NCI-H1092 (cell line): ENCODE results near the gene ZNF778.

Experiments
- DNase-seq: peaks from one replicate; lab custom pipeline; 2025; lab: John Stamatoyannopoulos, UW

Gene ZNF778

GRCh38 chr16:89277049-89277448, 59.5 kb downstream of the ZNF778 start:
- no peak for DNase-seq

GRCh38 chr16:89277641-89278341, 60.3 kb downstream of the ZNF778 start:
- DNase-seq: no peak

DNA sequence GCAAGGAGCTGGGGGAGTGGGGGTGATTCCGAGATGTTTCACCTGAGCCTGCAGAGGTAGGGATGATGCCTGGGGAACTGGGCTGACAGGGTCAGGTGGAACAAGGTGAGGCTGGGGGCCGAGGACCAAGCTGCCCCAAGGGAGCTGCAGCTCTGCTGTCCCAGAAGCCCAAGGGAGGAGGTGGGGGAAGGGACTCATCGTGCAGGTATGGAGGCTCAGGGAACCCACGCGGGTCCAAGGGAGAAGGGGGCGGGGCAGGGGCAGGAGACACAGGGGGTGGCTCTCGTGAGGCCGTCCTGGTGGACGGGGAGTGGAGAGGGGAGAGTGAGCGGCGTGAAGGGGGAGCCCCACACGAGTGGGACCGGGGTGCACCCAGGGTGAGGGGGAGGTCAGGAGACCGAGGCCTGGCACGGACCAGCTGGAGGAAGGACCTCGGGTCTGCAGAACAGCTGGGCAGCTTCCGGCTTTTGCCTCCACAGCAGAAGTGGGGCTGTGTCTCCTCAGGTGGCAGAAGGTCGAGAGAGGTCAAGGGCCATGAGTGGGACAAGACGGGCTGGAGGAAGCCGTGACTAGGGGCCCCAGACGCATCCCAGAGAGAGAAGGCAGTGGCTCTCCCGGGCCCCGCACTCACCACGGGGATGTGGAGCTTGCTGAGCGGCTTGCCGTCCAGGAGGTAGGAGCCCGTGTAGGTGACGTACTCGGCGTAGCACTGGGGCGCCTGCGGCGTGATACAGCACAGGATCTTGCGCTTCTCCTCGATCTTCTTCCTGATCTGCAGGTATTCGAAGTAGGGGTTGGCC, 61.1 kb downstream of the ZNF778 start:
- DNase-seq: no peak

- no peak for DNase-seq
These were observed 62.4 kb downstream of the ZNF778 start for GRCh38 chr16:89279666-89280481.

DNA sequence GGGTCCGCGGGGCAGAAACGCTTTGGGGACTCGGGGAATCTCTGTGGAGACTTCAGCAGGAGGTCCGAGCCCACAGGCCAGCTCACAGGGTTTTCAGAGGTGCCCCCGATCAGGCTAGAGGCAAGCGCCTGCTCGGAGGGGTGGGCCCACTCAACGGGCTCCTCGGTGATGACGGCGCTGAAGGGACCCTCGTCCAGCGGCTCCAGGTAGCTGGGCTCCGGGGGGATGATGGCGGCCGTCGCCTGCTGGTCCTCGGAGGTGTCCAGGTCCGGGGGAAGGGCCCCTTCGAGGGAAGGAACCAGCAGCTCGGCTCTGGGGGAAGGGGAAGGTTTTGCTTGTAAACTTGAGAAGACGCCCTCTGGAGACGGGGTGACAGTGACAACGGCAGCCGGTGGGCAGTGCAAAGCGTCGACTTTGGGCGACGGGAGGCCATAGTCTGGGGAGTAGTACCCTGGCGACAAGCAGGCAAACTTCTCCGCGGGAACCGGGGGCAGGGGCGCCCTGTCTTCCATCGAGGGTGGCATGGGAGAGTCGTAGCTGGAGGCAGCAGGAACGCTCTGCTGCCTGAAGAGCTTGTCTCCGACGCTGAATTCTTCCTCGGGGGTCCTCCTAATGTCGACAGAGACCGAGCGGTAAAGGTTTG, 63.2 kb downstream of the ZNF778 start:
- DNase-seq: no peak

- DNase-seq: no peak
These were observed 63.7 kb downstream of the ZNF778 start for GRCh38 chr16:89281189-89281577.

DNA sequence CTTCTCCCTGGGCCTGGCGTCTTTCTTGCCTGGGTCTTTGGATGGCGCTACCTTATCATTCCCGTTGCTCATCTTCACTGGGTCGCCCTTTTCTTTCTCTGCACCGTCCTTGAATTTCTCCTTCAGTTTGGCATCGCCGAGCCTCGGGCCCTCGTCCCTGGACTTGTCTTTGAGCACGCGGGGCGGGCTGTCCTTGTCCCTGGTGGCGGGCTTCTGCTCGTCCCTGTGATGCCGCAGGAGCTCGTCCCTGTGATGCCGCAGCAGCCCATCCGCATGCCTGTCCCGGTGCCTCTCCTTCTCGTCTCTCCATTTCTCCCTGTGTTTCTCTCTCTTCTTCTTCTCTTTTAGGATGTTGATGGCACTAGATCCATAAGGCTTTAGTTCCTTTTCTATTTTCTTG, 64.3 kb downstream of the ZNF778 start:
- no peak for DNase-seq

DNA sequence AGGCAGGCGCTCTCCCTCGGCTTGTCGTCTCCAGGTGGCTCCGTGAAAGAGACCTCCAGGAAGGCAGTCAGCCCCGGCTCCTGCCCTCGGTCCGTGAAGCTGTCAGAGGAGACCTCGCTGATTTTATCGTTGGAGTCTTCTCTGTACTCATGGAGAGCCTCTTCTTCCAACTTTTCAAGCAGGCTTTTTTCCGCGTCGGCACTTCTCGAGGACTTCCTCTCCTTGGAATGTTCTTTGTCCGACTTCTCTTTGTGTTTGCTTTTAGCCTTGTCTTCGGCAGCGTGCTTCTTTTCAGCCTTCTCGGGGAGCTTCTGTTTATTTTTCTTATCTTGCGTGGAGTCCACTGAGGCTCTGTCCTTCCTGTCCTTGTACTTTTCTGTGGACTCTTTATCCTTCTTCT, 65.0 kb downstream of the ZNF778 start:
- DNase-seq: no peak

- no peak for DNase-seq
These were observed 65.9 kb downstream of the ZNF778 start for GRCh38 chr16:89283449-89283848.

GRCh38 chr16:89285381-89285780, 67.9 kb downstream of the ZNF778 start:
- DNase-seq: no peak

GRCh38 chr16:89286096-89286495, 68.6 kb downstream of the ZNF778 start:
- no peak for DNase-seq
